Stromal cell of bone marrow (primary cell): Measurements from ENCODE around the gene GLI2.

Source experiments
- DNase-seq: peaks from one replicate; pipeline ENCODE4 v3.0.0-alpha.2; 2012; ENCODE audit warnings: low read depth

GLI2 gene

GRCh38 chr2:120712180-120712681 is 23.4 kb upstream of the GLI2 start:
- no peak for DNase-seq

DNA sequence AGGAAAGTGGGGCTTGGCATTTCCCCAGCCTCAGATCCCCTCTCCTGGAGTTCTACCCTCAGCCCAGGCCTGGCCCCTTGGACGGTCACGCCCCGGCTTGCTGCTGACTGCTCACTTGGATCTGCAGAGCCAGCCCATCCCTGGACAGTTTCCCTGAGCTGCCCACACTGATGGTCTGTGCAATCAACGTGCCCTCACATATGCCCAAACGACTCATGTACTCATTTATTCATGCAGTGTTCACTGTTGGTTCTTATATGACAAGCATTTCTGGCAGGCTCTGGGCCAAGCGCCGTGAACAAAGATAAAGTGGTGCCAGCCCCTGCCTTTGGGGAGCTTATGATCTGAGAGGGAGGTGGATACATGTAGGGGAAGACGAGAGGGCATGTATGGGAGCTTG is 20.3 kb upstream of the GLI2 start:
- no peak for DNase-seq

GRCh38 chr2:120715941-120716340 is 19.7 kb upstream of the GLI2 start:
- no peak for DNase-seq

GRCh38 chr2:120716641-120717585 is 18.8 kb upstream of the GLI2 start:
- DNase-seq, result no peak

- DNase-seq, result no peak
These were observed 16.2 kb upstream of the GLI2 start for GRCh38 chr2:120719491-120719890.

- no peak for DNase-seq
These were observed 15.4 kb upstream of the GLI2 start for GRCh38 chr2:120720231-120720630.

DNA sequence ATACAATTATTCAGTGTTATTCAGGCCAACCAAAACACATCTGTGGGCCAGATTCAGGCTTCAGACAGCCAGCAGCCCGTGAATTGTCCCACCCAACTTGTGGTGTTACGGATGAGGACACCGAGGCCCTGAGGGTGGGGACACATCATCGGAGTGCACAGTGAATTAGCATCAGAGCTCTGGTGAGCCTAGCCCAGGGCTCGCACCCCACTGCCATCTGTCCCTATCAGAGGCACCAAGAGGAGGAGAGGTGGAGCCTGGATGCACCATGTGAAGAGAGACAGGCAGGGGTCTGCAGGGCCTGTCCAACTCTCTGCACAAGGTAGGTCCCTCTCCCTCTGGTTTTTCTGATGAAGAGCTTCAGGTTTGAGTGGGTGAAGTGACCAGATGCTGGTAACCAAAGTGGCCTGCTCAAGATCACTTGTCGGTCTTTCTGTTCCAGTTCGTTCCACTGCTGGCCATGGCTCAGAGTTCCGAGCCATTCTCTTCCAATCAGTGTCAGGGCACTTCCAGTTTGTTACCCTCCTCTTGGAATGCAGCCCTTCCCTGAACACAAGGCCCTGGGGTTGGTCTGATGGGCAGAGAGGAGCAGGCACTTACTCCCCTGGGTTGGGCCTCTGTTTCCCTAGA is 14.8 kb upstream of the GLI2 start:
- DNase-seq, result no peak

GRCh38 chr2:120722246-120722567 is 13.5 kb upstream of the GLI2 start:
- DNase-seq, result no peak

DNA sequence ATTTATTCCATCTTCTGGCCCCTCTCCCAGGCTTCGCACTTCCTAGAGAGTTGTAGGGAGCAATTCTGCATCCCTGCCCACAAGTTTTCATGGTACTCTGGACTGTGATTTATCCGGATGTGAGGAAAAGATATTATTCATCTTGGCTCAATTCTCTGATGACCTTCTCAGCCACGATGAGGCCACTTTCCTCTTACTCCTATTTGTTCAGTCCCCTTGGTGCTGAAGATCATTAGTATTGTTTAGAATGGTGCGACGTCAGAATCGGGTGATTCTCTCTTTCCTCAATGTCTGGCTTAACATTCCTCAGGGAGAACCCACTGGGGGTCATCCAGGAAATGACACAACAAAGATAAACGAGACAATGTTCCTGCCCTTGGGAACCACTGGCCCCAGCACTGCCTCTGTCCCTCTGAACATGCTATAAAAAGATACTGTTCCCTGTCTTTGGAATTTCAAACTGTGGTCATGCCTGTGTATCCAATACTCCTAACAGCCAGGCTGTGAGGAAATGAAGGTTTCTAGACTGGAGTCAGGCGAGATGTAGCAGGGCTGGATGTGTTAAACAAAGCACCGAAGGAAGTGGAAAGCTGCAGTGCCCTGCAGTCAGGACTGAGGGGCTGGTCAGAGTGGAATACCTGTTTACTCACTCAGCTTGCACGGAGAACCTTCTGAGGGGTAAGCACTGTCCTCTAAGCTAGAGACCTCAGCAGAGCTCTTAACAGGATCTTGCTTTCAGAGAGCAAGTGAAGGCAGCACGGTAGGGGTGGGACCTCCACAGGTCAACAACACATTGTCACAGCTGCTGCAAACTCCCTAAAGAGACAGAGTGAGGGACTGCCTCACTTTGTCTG is 12.9 kb upstream of the GLI2 start:
- DNase-seq, result peak; percentile 62

DNA sequence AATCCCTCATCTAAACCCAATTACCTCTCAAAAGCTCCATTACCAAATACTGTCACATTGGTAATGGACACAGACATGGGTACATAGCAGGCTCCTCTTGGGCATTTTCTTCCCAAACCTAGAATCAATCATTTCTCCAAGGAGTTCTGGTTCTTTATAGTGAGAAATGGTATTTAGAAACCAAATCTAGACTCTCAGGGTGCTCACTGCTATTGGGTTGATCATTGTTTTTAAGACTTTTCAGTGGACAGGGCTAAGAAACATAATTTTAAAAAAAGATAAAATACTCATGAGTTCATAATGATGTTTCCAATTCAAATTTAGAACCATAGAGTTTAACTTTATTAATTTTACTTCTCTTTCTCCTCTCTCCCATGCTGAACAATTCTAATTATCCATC is 9.4 kb upstream of the GLI2 start:
- DNase-seq, result no peak

GRCh38 chr2:120729406-120730399 is 6.0 kb upstream of the GLI2 start:
- DNase-seq, result peak; percentile 65

- no peak for DNase-seq
These were observed 4.5 kb upstream of the GLI2 start for GRCh38 chr2:120731175-120731574.

DNA sequence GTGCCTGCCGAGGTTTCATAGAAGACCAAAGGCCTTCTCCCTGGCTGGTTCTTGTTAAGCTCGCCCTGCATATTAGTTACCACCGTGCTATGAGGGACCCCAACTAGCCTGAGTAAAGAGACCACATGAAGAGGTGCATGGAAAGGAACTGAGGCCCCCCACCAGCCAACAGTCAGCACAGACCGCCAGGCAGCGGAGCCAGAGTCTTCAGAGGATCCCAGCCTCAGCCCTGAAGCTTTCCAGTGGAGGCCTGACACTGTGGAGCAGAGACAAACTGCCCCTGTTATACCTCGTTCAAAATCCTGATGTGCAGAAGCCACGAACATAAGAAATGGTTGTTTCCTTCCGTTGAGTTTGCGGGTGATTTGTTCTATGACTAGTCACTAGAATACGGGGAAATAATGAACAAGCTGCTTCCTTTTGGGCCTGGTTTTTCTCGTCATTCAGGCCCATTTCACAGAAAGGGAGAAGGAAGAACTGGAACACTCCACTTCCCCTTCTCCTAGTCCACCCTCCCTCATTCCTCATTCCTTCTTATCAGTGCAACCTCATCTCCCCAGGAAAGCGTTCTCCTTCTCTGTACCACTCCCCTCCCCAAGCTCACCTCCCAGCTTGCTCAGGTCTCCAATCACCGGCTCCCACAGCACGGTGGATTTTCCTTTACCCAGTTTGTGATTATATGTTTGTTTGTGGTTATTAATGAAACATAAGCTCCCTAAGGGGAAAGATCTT is 3.0 kb upstream of the GLI2 start:
- no peak for DNase-seq

- DNase-seq, result no peak
These were observed 2.3 kb upstream of the GLI2 start for GRCh38 chr2:120733238-120733932.

DNA sequence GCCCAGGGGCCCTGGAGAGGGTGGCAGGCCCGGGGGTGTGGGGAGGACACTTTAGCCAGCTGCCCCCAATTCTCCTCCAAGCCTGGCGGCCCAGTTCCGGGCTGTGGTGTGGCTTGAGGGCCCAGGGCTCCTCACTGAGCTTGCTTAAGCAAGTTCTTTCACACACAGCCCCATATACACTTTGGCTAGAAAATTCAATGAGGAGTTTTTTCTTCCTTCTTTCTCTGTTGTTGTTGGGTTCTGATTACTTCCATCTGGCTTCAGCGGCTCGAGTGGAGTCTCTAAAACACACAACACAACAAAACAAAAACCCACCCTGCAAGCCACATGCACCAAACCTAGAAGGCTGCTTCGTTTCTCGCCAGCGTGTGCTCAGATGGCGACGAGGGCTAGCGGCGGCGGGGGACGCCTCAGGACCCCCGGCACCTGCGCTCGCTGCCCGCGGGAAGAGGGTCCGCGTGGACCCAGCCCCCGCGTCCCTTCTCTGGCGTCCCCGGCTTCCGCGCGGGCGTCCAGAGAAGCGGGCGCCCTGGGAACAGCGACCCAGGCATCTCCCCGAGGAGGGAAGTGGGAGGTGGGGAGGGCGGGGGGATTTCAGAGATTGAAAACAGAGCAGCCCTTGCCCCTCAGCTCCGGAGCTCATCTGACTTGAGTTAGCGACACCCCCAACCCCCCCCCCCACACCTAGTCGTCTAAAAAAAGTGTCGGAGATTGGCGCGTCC is 577 bp upstream of the GLI2 start:
- no peak for DNase-seq

- DNase-seq, result no peak
These were observed 545 bp downstream of the GLI2 start for GRCh38 chr2:120736202-120736623.

DNA sequence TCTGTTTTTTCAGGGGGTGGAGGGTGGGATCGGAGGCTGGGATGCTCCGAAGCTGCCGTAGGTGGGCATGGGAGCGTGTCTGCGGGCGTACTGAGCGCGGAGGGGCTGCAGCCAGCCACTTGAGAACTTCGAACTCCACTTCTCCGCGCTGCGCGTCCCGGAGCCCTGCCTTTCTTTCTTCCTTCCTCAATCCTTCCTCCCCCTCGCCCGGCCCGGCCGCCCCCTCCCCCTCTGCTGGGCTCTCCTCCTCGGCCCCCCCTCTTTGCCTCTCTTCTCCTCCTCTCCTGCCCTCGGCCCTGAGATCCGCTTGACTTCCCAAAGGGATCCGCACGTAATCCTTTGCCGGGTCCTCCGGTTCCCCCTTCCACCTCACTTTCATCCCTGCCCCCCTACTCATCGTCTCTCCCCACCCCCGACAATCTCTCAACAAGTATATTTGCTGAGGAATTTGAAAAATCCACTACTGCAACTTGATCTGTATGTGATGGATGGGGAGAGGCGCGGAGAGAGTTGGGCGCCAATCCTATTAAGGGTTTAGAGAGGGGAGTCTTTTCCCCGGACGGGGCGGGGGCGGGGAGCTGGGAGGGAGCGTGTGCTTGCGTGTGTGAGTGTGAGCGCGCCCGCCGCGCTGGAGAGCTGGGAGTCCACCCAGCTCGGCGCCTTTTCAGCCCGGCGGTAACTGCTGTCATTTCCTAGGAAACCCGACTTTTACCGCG is 1.1 kb downstream of the GLI2 start:
- DNase-seq, result peak; percentile 62

GRCh38 chr2:120737340-120738101 is 1.9 kb downstream of the GLI2 start:
- no peak for DNase-seq
